Measurements from ENCODE around the gene SLMAP.

DNA sequence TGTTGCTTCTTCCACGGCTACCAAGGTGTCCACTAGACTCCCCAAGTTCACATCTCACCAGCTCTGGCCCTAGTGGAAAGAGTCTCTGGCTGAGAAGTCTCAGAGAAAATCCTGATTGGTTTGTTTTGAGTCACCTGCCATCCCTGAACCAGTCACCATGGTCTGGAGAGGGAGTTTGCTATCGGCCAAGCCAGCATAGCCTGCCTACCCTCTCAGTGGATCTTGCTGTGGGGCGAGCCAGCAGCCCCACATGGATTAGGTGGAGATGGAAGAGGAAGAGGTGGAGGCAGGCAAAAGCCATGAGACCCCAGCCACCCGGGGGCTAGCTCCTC is 204.0 kb downstream of the SLMAP start:
- TF ChIP-seq, protein P1, sequence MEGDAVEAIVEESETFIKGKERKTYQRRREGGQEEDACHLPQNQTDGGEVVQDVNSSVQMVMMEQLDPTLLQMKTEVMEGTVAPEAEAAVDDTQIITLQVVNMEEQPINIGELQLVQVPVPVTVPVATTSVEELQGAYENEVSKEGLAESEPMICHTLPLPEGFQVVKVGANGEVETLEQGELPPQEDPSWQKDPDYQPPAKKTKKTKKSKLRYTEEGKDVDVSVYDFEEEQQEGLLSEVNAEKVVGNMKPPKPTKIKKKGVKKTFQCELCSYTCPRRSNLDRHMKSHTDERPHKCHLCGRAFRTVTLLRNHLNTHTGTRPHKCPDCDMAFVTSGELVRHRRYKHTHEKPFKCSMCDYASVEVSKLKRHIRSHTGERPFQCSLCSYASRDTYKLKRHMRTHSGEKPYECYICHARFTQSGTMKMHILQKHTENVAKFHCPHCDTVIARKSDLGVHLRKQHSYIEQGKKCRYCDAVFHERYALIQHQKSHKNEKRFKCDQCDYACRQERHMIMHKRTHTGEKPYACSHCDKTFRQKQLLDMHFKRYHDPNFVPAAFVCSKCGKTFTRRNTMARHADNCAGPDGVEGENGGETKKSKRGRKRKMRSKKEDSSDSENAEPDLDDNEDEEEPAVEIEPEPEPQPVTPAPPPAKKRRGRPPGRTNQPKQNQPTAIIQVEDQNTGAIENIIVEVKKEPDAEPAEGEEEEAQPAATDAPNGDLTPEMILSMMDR (IDR thresholded peaks at IDR 0.05): no peak
- no peak for TF ChIP-seq EP300 (IDR thresholded peaks at IDR 0.05)

All from upper lobe of left lung (tissue), 4 donors.